K562 (cell line): ENCODE results near the gene AGTR1. TPM values are rescaled to one million over a fixed set of nuclear protein-coding genes. Genes with fewer than 3 reads are reported as not detected.

Experiments
- ATAC-seq: fragments of 200-7000 bp; cut with Tn5 transposase; 3 replicates; pipeline ENCODE4 v1.9.1; 2020; ENCODE audit warnings: moderate library complexity
- BruUV-seq: library from RNA; stranded (reverse); fragments of 400-500 nt; replicated peaks from 2 replicates; lab custom pipeline; 2021; lab: Mats Ljungman, UMichigan
- CTCF ChIA-PET: fragments of 300-600 bp; formaldehyde crosslinking; extraction: SDS; loops from one replicate; lab custom pipeline; 2021; ENCODE audit warnings: low intra/inter-chr PET ratio; lab: Yijun Ruan, JAX
- POLR2A ChIA-PET: fragments of 300-600, 350-650 bp; sonication (Branson Sonifier 250); formaldehyde crosslinking; extraction: SDS; loops from one replicate; lab custom pipeline; 2021; ENCODE audit warnings: antibody characterized with exemption, inconsistent platforms; lab: Yijun Ruan, JAX
- DNase-seq, 4 experiments: peaks; one replicate each; pipeline versions ENCODE4 v3.0.0 to v3.0.0-alpha.2; 2011 to 2018; ENCODE audit warnings: low spot score in 3 of 4, mixed read lengths in 3 of 4; ENCODE audit errors: extremely low read depth in 1 of 4
- FAIRE-seq: peaks from 2 replicates; lab custom pipeline; 2011; peaks lifted over from hg19 to GRCh38; lab: Jason Lieb, UNC
- H2AFZ ChIP-seq: 2 replicates; pipeline ENCODE4 v1.6.0; 2011; ENCODE audit warnings: low read depth, low read length, control low read depth, inconsistent platforms
- H3K27ac ChIP-seq: fragments of 200-600 bp; 3 replicates; pipeline ENCODE4 v1.8.0; 2011; ENCODE audit warnings: low read depth, mild to moderate bottlenecking, control low read depth, inconsistent platforms, low read length, moderate library complexity, mixed read lengths; ENCODE audit errors: extremely low read depth
- H3K27me3 ChIP-seq, 2 experiments: fragments of 300-600 bp in 1 of 2; 2 replicates in 1 of 2; 3 replicates in 1 of 2; pipeline versions ENCODE4 v1.6.0 to v1.8.0; 2011; ENCODE audit warnings: inconsistent platforms in 2 of 2, low read length in 2 of 2, mild to moderate bottlenecking in 1 of 2, mixed read lengths in 1 of 2, moderate library complexity in 1 of 2; ENCODE audit not compliant: control insufficient read depth in 2 of 2, insufficient read depth in 2 of 2
- H3K36me3 ChIP-seq: fragments of 300-600 bp; 3 replicates; pipeline ENCODE4 v1.8.0; 2011; ENCODE audit warnings: mild to moderate bottlenecking, low read length, inconsistent platforms; ENCODE audit not compliant: control insufficient read depth, insufficient read depth
- H3K4me1 ChIP-seq, 2 experiments: fragments of 200-600 bp in 1 of 2; replicated peaks in 1 of 2; 2 replicates in 1 of 2; 3 replicates in 1 of 2; pipeline versions ENCODE4 v1.5.1 to v1.8.0; 2011; ENCODE audit warnings: inconsistent platforms in 2 of 2, low read length in 2 of 2, mild to moderate bottlenecking in 1 of 2, mixed read lengths in 1 of 2, moderate library complexity in 1 of 2; ENCODE audit not compliant: control insufficient read depth in 2 of 2, insufficient read depth in 2 of 2
- H3K4me2 ChIP-seq: 2 replicates; pipeline ENCODE4 v1.6.1; 2011; ENCODE audit warnings: low read length, control low read depth, inconsistent platforms, mixed read lengths; ENCODE audit not compliant: insufficient read depth
- H3K4me3 ChIP-seq: fragments of 200-600 bp; sonication (generic), shearing (Covaris generic); 2 replicates; pipeline ENCODE4 v1.5.1; 2016; ENCODE audit warnings: control low read depth, inconsistent platforms
- H3K79me2 ChIP-seq: fragments of 200-600 bp; 3 replicates; pipeline ENCODE4 v1.8.0; 2011; ENCODE audit warnings: low read length, inconsistent platforms; ENCODE audit not compliant: control insufficient read depth, insufficient read depth
- H3K9ac ChIP-seq, 2 experiments: 2 replicates each; pipeline versions ENCODE4 v1.6.0 to v1.6.1; 2011; ENCODE audit warnings: low read depth in 2 of 2, low read length in 2 of 2, control low read depth in 1 of 2, inconsistent platforms in 1 of 2, mild to moderate bottlenecking in 1 of 2, mixed read lengths in 1 of 2; ENCODE audit not compliant: insufficient read depth in 1 of 2
- H3K9me1 ChIP-seq: one replicate; pipeline ENCODE4 v1.6.0; 2011; ENCODE audit warnings: inconsistent platforms, mild to moderate bottlenecking, low read length, moderate library complexity; ENCODE audit not compliant: control insufficient read depth, insufficient read depth
- H3K9me3 ChIP-seq: replicated peaks from 2 replicates; pipeline ENCODE4 v1.5.1; 2011; ENCODE audit warnings: low read depth, low read length, inconsistent platforms; ENCODE audit not compliant: control insufficient read depth, insufficient read depth
- H4K20me1 ChIP-seq: replicated peaks from 2 replicates; pipeline ENCODE4 v1.6.1; 2011; ENCODE audit warnings: low read length, inconsistent platforms, mixed read lengths; ENCODE audit not compliant: control insufficient read depth, insufficient read depth
- EP300 ChIP-seq: IDR thresholded peaks from 2 replicates; pipeline ENCODE4 v1.6.1; 2012; ENCODE audit warnings: low read length, improper control_type of control experiment
- HNRNPL ChIP-seq: fragments of 200-400 bp; formaldehyde crosslinking; IDR thresholded peaks from 2 replicates; pipeline ENCODE4 v1.6.1; 2017; ENCODE audit warnings: low read depth, mild to moderate bottlenecking, low read length
- LARP7 ChIP-seq: fragments of 450-650 bp; IDR thresholded peaks from 2 replicates; pipeline ENCODE4 v1.6.1; 2016
- MAFK ChIP-seq: IDR thresholded peaks from 2 replicates; pipeline ENCODE4 v1.6.1; 2011; ENCODE audit warnings: low read length, improper control_type of control experiment
- PTRF ChIP-seq: fragments of 450-650 bp; IDR thresholded peaks from 2 replicates; pipeline ENCODE4 v1.6.1; 2016; ENCODE audit warnings: mild to moderate bottlenecking, missing genetic modification characterization, missing compliant biosample characterization
- SIN3B ChIP-seq: fragments of 450-650 bp; IDR thresholded peaks from 2 replicates; pipeline ENCODE4 v1.6.1; 2017; ENCODE audit warnings: low read depth, mild to moderate bottlenecking, moderate library complexity
- ZNF384 ChIP-seq: IDR thresholded peaks from 2 replicates; pipeline ENCODE4 v1.6.1; 2012; ENCODE audit warnings: low read depth, low read length, improper control_type of control experiment
- ZNF407 ChIP-seq: fragments of 450-650 bp; IDR thresholded peaks from 2 replicates; pipeline ENCODE4 v1.6.1; 2016; ENCODE audit warnings: low read depth
- ZNF668 ChIP-seq: fragments of 250-450 bp; sonication (Bioruptor Pico); IDR thresholded peaks from 2 replicates; pipeline ENCODE4 v1.8.0; 2022; ENCODE audit warnings: mild to moderate bottlenecking, inconsistent platforms
- WGBS: fragments of 100-300 bp; shearing (Covaris generic); methylation state at CpG from one replicate; pipeline ENCODE4 v1.1.6; 2016; ENCODE audit warnings: low coverage, mixed read lengths; ENCODE audit not compliant: insufficient coverage; ENCODE audit errors: missing lambda C conversion rate; 5-methylcytosine and 5-hydroxymethylcytosine counted together
- in situ Hi-C: fragments of 300-500 bp; cut with MboI; formaldehyde crosslinking; loops from 4 replicates; pipeline ENCODE4 v1.15.0; 2018; ENCODE audit warnings: inconsistent platforms, mixed read lengths
- intact Hi-C: fragments of 100-400 bp; cut with micrococcal nuclease; formaldehyde crosslinking; loops from 2 replicates; pipeline ENCODE4 v1.14.2; 2022
- polyA plus RNA-seq, 8 experiments: library from polyadenylated mRNA; depleted of rRNA in 4 of 8; stranded (reverse) in 5 of 8; unstranded in 3 of 8; fragments of >200 nt; fragmentation: Nextera tagmentation in 2 of 8; fragmentation: Illumina TruSeq in 1 of 8; extraction: Ambion mirVana in 2 of 8; extraction: Trizol in 1 of 8; gene quantifications; 2 replicates each; pipeline versions ENCODE4 v1.2.1 to v1.2.3, GENCODE V29; 2011 to 2014; ENCODE audit warnings: inconsistent platforms in 1 of 8, missing spikeins in 1 of 8
- total RNA-seq, 7 experiments: library from RNA; depleted of rRNA in 6 of 7; stranded (reverse); fragments of >200 nt in 6 of 7; fragmentation: Illumina TruSeq in 2 of 7; extraction: Trizol in 2 of 7; gene quantifications; 2 replicates each; pipeline versions ENCODE4 v1.2.1 to v1.2.3, GENCODE V29; 2011 to 2021; ENCODE audit warnings: low replicate concordance in 1 of 7

AGTR1 gene
- total and polyA plus RNA-seq, 9 of the 15 experiments (the other 6 are each of a cell fraction or from before 2014, with no cell fraction given): not detected

GRCh38 chr3:148682997-148683396 is 14.7 kb upstream of the AGTR1 start:
- intact Hi-C loops (no loop called here), in situ Hi-C loops (no loop called here)
- H3K9me3 ChIP-seq: no peaks in the 10 kb centered on the region
- ChIA-PET CTCF (no interaction called here), POLR2A (no interaction called here)
- H3K9me1 ChIP-seq: no peaks in the 10 kb centered on the region
- DNase-seq (no peak), ATAC-seq (no peak), FAIRE-seq (no peak)
- H3K4me3 ChIP-seq: no peak overlapping the region
- no peaks in the 10 kb centered on the region for H3K4me1 ChIP-seq
- no peak overlapping the region for H3K27ac ChIP-seq
- TF ChIP-seq ZNF407: no peak
- TF ChIP-seq LARP7: no peak
- no peak for TF ChIP-seq ZNF668 (CRISPR knock-in tag)
- no peak for TF ChIP-seq HNRNPL
- TF ChIP-seq MAFK: no peak
- TF ChIP-seq SIN3B: no peak
- no peak for TF ChIP-seq EP300
- TF ChIP-seq PTRF: no peak
- no peak for TF ChIP-seq ZNF384
- no peak overlapping the region for H2AFZ ChIP-seq
- H3K79me2 ChIP-seq: no peaks in the 10 kb centered on the region
- BruUV-seq: no TSS peak
- H3K4me2 ChIP-seq: no peak overlapping the region
- no peaks in the 10 kb centered on the region for H4K20me1 ChIP-seq
- WGBS: 0% methylated on average over 3 of the region's 3 CpGs
- no peak overlapping the region for H3K9ac ChIP-seq
- H3K27me3 ChIP-seq: no peaks in the 10 kb centered on the region
- no peaks in the 10 kb centered on the region for H3K36me3 ChIP-seq
